Fibroblast of skin of scalp (primary cell): ENCODE data around the gene ANXA2.

Experiments used
- DNase-seq: peaks from one replicate; pipeline ENCODE4 v3.0.0-alpha.2; 2013

ANXA2 gene

GRCh38 chr15:60386615-60387014, 11.2 kb downstream of the ANXA2 start:
- DNase-seq, result no peak

DNA sequence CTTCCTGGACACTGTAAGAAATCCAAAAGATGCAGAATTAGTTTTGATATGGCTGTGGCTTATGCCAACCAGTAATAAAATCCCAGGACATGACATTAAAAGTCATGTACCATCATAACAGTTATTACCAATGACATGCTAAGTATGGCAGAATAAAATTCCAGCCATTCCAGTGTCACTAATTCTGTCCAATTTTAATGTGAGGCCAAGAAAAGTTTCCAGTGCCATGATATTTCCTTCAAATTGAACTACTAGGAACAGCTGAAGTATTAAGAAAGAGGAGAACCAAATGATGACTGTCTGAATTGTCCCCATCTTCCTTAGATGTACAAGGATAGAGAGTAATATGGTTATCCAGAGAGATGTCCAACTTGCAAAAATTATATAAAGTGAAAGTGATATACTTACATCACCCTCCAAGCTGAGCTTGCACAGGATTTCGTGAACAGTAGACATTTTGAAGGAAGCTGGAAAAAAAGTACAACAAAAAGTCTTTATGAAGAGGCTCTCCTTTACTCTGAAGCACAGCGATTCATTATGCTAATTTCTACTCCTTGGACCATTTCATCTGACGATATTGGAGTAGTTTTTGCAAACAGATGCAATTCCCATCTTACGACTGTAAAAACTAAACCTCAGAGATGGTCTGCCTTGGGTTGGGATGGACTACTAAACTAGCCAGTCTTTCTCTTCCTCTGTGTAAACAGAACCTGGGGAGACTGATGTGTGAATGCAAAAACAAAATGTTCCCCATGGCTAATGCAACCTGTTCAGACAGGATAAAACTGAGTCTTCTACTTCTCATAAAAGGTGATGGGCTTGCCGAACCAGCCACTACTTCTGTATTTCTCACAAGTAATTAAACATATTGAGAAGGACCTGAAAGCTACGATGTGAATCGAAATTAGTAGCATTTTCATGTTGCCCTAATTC, 11.9 kb downstream of the ANXA2 start:
- DNase-seq, result peak; percentile 21

GRCh38 chr15:60384526-60385126, 13.2 kb downstream of the ANXA2 start:
- DNase-seq, result no peak

DNA sequence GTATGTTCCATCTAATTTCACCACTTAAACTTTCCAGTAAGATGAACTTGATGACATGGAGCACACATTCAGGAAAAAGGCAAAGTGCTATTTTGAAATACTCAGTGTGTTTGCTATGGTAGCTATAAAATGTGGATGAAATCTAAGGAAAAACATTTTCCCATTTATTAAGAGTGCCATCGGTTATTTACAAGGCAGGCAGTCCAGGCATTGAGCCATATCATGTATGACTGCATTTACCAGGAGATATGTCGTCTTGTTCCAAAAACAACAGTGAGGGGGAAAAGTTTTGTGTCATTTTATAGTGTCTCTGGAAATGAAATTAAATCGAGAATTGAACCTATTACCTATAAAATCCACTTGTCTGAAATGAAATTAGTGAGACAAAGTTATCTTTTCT, 13.7 kb downstream of the ANXA2 start:
- no peak for DNase-seq

DNA sequence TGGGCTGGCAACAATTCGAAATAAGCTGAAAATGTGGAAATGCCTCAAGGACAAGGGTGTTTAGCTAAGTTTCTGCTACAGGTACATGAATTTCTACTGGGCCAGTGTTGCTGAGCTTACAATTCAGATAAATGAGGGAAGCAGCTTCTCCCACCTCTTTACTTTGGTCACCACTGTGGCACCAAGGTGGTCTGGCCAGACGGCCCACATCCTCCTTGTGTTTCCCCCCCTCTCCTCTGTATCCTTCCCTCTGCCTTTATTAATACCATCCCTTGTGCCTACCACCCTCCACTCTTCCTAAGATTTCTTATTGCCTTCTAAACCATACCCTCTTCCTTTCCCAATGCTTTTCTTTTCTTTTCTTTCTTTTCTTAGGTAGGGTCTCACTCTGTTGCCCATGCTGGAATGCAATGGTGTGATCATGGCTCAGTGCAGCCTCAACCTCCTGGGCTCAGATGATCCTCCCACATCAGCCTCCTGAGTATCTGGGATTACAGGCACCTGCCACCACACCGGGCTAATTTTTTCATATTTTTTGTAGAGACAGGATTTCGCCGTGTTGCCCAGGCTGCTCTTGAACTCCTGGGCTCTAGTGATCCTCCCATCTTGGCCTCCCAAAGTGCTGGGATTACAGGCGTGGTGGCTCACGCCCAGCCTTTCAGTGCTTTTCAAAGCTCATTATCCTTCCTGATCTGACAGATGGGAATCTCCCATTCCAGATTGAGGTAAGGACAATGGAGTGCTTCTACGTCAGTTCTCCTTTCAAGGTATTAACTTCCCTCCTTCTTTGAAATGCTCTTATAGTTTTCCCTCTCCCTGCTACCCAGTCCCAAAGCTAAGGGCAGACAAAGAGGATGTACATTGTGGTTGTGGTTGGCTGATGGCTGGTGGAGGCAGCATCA, 14.8 kb downstream of the ANXA2 start:
- DNase-seq, result no peak

- peak; percentile 64 for DNase-seq
These were observed 16.5 kb downstream of the ANXA2 start for GRCh38 chr15:60381148-60381788.

GRCh38 chr15:60379525-60380274, 18.1 kb downstream of the ANXA2 start:
- peak; percentile 99 for DNase-seq

DNA sequence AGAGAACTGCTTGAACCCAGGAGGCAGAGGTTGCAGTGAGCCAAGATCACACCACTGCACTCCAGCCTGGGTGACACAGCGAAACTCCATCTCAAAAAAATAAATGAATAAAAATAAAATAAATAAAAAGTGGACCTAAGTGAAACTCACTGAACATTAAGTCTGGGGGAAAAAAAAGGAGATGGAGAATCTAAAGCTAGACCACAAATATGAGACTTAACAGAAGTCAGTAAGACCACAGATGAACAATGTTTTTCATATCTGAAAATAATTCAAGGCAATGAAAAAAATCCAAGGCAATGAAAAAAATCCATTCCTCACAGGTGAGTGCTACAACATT, 18.6 kb downstream of the ANXA2 start:
- peak; percentile 64 for DNase-seq

DNA sequence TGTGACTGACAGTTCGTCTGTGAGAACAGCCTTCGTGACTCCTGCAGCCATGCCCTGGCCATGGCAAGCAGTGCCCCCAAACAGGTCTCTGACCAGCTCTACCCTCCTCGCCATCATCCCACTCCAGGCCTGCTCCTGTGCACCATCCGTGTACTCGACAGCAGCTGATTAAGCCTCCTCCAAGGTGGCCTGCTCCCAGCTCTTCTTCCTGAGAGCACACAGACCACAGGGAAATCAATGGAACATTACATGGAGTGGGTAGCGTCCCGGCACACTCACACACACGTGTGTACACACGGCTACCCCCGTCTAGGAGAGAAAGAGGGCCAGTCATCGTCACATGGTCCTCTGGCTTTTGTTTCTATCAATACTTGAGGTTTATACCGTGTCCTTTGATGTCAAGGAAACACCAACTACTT, 21.1 kb downstream of the ANXA2 start:
- DNase-seq, result no peak

- DNase-seq, result no peak
These were observed 22.5 kb downstream of the ANXA2 start for GRCh38 chr15:60375306-60375705.

- DNase-seq, result peak; percentile 96
These were observed 23.1 kb downstream of the ANXA2 start for GRCh38 chr15:60374628-60375081.

- no peak for DNase-seq
These were observed 23.6 kb downstream of the ANXA2 start for GRCh38 chr15:60374209-60374608.

GRCh38 chr15:60373745-60374144, 24.0 kb downstream of the ANXA2 start:
- no peak for DNase-seq

GRCh38 chr15:60373327-60373726, 24.5 kb downstream of the ANXA2 start:
- DNase-seq, result no peak

DNA sequence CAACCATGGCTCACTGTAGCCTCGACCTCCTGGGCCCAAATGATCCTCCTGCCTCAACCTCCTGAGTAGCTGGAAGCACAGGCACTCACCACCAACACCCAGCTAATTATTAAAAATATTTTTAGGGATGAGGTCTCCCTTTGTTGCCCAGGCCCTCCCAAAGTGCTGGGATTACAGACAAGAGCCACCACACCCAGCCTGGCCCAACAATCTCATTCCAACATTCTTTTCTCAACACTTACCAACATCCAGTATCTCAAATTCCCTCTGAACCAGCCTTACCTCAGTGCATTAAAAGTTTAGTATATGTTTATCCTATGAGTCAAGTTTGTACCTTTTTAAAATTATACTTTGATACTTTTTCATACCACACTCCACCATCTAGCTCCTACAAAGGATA, 25.0 kb downstream of the ANXA2 start:
- peak; percentile 69 for DNase-seq

GRCh38 chr15:60372227-60372626, 25.6 kb downstream of the ANXA2 start:
- DNase-seq, result no peak

- peak; percentile 100 for DNase-seq
These were observed 26.4 kb downstream of the ANXA2 start for GRCh38 chr15:60371175-60372051.

DNA sequence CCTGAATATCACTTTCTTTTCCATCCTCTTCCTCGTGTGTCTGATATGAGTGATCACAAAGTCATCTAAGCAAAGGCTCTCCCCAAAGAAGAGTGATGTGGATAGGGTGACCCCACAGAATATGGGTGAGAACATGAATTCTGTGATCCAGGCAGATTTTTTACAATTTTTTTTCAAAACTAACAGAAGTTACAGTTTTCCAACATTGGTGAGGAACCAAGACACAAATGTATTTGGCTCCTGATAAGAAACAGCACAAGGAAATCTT, 27.0 kb downstream of the ANXA2 start:
- DNase-seq, result no peak

GRCh38 chr15:60370105-60370868, 27.5 kb downstream of the ANXA2 start:
- no peak for DNase-seq

DNA sequence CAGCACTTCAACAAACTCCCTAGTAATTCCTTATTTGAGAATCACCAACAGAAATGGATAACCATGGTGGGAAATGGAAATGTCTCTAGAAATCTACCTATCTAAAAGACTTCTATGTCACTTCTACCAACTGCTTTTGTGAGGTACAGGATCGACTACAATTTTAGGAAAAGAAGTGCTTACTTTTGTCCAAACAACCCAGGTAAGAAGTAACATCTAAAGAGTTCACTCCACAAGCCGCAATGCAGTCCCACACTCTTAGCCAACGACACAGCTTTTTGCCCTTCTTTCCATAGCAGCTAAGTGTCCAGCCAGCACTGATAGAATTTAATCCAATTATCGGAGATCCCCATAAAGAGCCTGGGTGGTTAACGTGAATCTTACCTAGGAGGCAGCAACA, 28.1 kb downstream of the ANXA2 start:
- no peak for DNase-seq
